Stimulated activated CD8-positive, alpha-beta memory T cell treated with anti-CD3 and anti-CD28 coated beads, Interleukin-15, amount 100 ng/mL, for 1 hour (primary cell): ENCODE measurements around the gene BMP7.
"Not testable (repeated sequence)": the region's sequence is repeated elsewhere in the genome, so short reads cannot be mapped to it uniquely, and the experiment has no call there.

Experiments used
- DNase-seq: peaks from one replicate; pipeline ENCODE4 v3.0.0-alpha.2; 2020; ENCODE audit warnings: low read depth

The BMP7 gene

GRCh38 chr20:57249073-57249472, 17.4 kb downstream of the BMP7 start:
- no peak for DNase-seq

- no peak for DNase-seq
These were observed 18.2 kb downstream of the BMP7 start for GRCh38 chr20:57248132-57248797.

GRCh38 chr20:57247292-57247965, 19.0 kb downstream of the BMP7 start:
- DNase-seq, result no peak

GRCh38 chr20:57245997-57246396, 20.4 kb downstream of the BMP7 start:
- DNase-seq, result no peak

GRCh38 chr20:57244627-57245214, 21.7 kb downstream of the BMP7 start:
- no peak for DNase-seq

- DNase-seq, result no peak
These were observed 22.2 kb downstream of the BMP7 start for GRCh38 chr20:57244221-57244585.

GRCh38 chr20:57243480-57244220, 22.8 kb downstream of the BMP7 start:
- no peak for DNase-seq

GRCh38 chr20:57242414-57242813, 24.0 kb downstream of the BMP7 start:
- no peak for DNase-seq

- no peak for DNase-seq
These were observed 25.0 kb downstream of the BMP7 start for GRCh38 chr20:57241363-57241991.

GRCh38 chr20:57240581-57241362, 25.7 kb downstream of the BMP7 start:
- no peak for DNase-seq

GRCh38 chr20:57239725-57240124, 26.7 kb downstream of the BMP7 start:
- not testable (repeated sequence) for DNase-seq

- not testable (repeated sequence) for DNase-seq
These were observed 27.1 kb downstream of the BMP7 start for GRCh38 chr20:57239324-57239723.

GRCh38 chr20:57238089-57238488, 28.4 kb downstream of the BMP7 start:
- DNase-seq, result no peak

GRCh38 chr20:57237585-57237953, 28.9 kb downstream of the BMP7 start:
- no peak for DNase-seq

GRCh38 chr20:57236813-57237584, 29.4 kb downstream of the BMP7 start:
- no peak for DNase-seq

GRCh38 chr20:57234556-57235251, 31.7 kb downstream of the BMP7 start:
- no peak for DNase-seq

- no peak for DNase-seq
These were observed 34.5 kb downstream of the BMP7 start for GRCh38 chr20:57231951-57232428.

- no peak for DNase-seq
These were observed 35.3 kb downstream of the BMP7 start for GRCh38 chr20:57231161-57231560.

GRCh38 chr20:57230247-57230646, 36.2 kb downstream of the BMP7 start:
- no peak for DNase-seq

GRCh38 chr20:57229490-57229889, 37.0 kb downstream of the BMP7 start:
- DNase-seq, result no peak
